SIG-M5 treated with dmso at 0.1 percent for 504 hours (cell line): ENCODE data around the gene SMOC1.

Source experiments
- DNase-seq: peaks from one replicate; lab custom pipeline; 2025; ENCODE audit not compliant: unreplicated experiment; lab: John Stamatoyannopoulos, UW

The SMOC1 gene

GRCh38 chr14:70033116-70033515 is 153.9 kb downstream of the SMOC1 start:
- no peak for DNase-seq

GRCh38 chr14:70033561-70033960 is 154.3 kb downstream of the SMOC1 start:
- DNase-seq: no peak

- no peak for DNase-seq
Observed at GRCh38 chr14:70034257-70034656, 155.0 kb downstream of the SMOC1 start.

GRCh38 chr14:70036665-70037064 is 157.4 kb downstream of the SMOC1 start:
- DNase-seq: no peak

- no peak for DNase-seq
Observed at GRCh38 chr14:70043001-70043400, 163.8 kb downstream of the SMOC1 start.

- DNase-seq: no peak
Observed at GRCh38 chr14:70045310-70045709, 166.1 kb downstream of the SMOC1 start.

- peak; percentile 43 for DNase-seq
Observed at GRCh38 chr14:70045844-70046535, 166.8 kb downstream of the SMOC1 start.

GRCh38 chr14:70047598-70048312 is 168.5 kb downstream of the SMOC1 start:
- peak; percentile 16 for DNase-seq

- DNase-seq: no peak
Observed at GRCh38 chr14:70048313-70048654, 169.1 kb downstream of the SMOC1 start.

- DNase-seq: no peak
Observed at GRCh38 chr14:70049605-70050004, 170.4 kb downstream of the SMOC1 start.

- no peak for DNase-seq
Observed at GRCh38 chr14:70050136-70050535, 170.9 kb downstream of the SMOC1 start.

GRCh38 chr14:70052990-70053389 is 173.8 kb downstream of the SMOC1 start:
- no peak for DNase-seq

- no peak for DNase-seq
Observed at GRCh38 chr14:70057519-70058136, 178.4 kb downstream of the SMOC1 start.

- DNase-seq: no peak
Observed at GRCh38 chr14:70059545-70059944, 180.3 kb downstream of the SMOC1 start.

- DNase-seq: no peak
Observed at GRCh38 chr14:70061108-70061507, 181.9 kb downstream of the SMOC1 start.

- DNase-seq: no peak
Observed at GRCh38 chr14:70064136-70064865, 185.1 kb downstream of the SMOC1 start.

GRCh38 chr14:70067810-70068209 is 188.6 kb downstream of the SMOC1 start:
- DNase-seq: no peak

GRCh38 chr14:70069186-70069585 is 190.0 kb downstream of the SMOC1 start:
- no peak for DNase-seq

GRCh38 chr14:70073924-70074566 is 194.8 kb downstream of the SMOC1 start:
- peak; percentile 58 for DNase-seq

- DNase-seq: no peak
Observed at GRCh38 chr14:70077005-70077404, 197.8 kb downstream of the SMOC1 start.

- DNase-seq: no peak
Observed at GRCh38 chr14:70077720-70078119, 198.5 kb downstream of the SMOC1 start.
